Panc1 (cell line): ENCODE measurements around the gene PDE8B. TPM values are rescaled to one million over a fixed set of nuclear protein-coding genes. Genes with fewer than 3 reads are reported as not detected.

Experiments
- ATAC-seq: fragments of 200-7000 bp; cut with Tn5 transposase; 2 replicates; pipeline ENCODE4 v1.9.1; 2020; ENCODE audit warnings: mild to moderate bottlenecking, moderate library complexity
- BruUV-seq: library from RNA; stranded (reverse); fragments of 400-500 nt; replicated peaks from 2 replicates; lab custom pipeline; 2021; lab: Mats Ljungman, UMichigan
- CTCF ChIA-PET: fragments of 300-600 bp; sonication (Branson Sonifier 250); formaldehyde crosslinking; loops from one replicate; lab custom pipeline; 2022; ENCODE audit warnings: antibody characterized with exemption; lab: Charles Lee
- POLR2A ChIA-PET: fragments of 300-600 bp; sonication (Branson Sonifier 250); formaldehyde crosslinking; loops from one replicate; lab custom pipeline; 2022; ENCODE audit warnings: antibody characterized with exemption; lab: Charles Lee
- DNase-seq: peaks from one replicate; pipeline ENCODE4 v3.0.0-alpha.2; 2010; ENCODE audit warnings: low read depth, low spot score
- H3K27ac ChIP-seq: 2 replicates; pipeline ENCODE4 v1.5.1; 2011; ENCODE audit warnings: mild to moderate bottlenecking, low read length, inconsistent platforms
- H3K27me3 ChIP-seq: fragments of 200-500 bp; sonication (Bioruptor generic); 2 replicates; pipeline ENCODE4 v1.6.0; 2014; ENCODE audit warnings: low read length, inconsistent platforms; ENCODE audit not compliant: control insufficient read depth, insufficient read depth
- H3K36me3 ChIP-seq: fragments of 200-500 bp; sonication (Bioruptor generic); 2 replicates; pipeline ENCODE4 v1.5.1; 2014; ENCODE audit warnings: inconsistent platforms, mild to moderate bottlenecking, low read length, moderate library complexity; ENCODE audit not compliant: control insufficient read depth, insufficient read depth
- H3K4me1 ChIP-seq: 2 replicates; pipeline ENCODE4 v1.5.1; 2011; ENCODE audit warnings: inconsistent platforms, mild to moderate bottlenecking, low read length, moderate library complexity; ENCODE audit not compliant: control insufficient read depth, insufficient read depth
- H3K4me3 ChIP-seq, 2 experiments: 2 replicates each; pipeline ENCODE4 v1.5.1; 2011 to 2012; ENCODE audit warnings: low read depth in 2 of 2, low read length in 2 of 2, mild to moderate bottlenecking in 2 of 2, inconsistent platforms in 1 of 2, moderate library complexity in 1 of 2
- H3K9me3 ChIP-seq: fragments of 200-500 bp; sonication (Bioruptor generic); 2 replicates; pipeline ENCODE4 v1.5.1; 2014; ENCODE audit warnings: low read depth, mild to moderate bottlenecking, inconsistent platforms, low read length, moderate library complexity; ENCODE audit not compliant: control insufficient read depth, insufficient read depth
- POLR2AphosphoS5 ChIP-seq: IDR thresholded peaks from 2 replicates; pipeline ENCODE4 v1.6.1; 2012; ENCODE audit warnings: mild to moderate bottlenecking, low read depth, low read length, moderate library complexity
- SIN3A ChIP-seq: IDR thresholded peaks from 2 replicates; pipeline ENCODE4 v1.6.1; 2012; ENCODE audit warnings: low read depth, mild to moderate bottlenecking, low read length, moderate library complexity, borderline replicate concordance; ENCODE audit not compliant: insufficient read depth
- TCF7L2 ChIP-seq: IDR thresholded peaks from 2 replicates; pipeline ENCODE4 v1.6.1; 2011; ENCODE audit warnings: mild to moderate bottlenecking, low read depth, low read length, inconsistent platforms
- in situ Hi-C: cut with HindIII; loops from 2 replicates; pipeline ENCODE4 v1.10.0; 2016; ENCODE audit warnings: low sequenced_read_pairs, low pct_unique_long_range_greater_than_20kb
- intact Hi-C: fragments of 100-400 bp; cut with micrococcal nuclease; formaldehyde crosslinking; loops from one replicate; pipeline ENCODE4 v1.10.0; 2022; ENCODE audit not compliant: unreplicated experiment
- total RNA-seq: library from RNA; stranded (reverse); gene quantifications from one replicate; pipeline ENCODE4 v1.2.1, GENCODE V29; 2021; ENCODE audit not compliant: unreplicated experiment
- TF ChIP-seq, protein P1 (sequence below), 2 experiments: IDR thresholded peaks; 2 replicates each; pipeline ENCODE4 v1.6.1; 2011 to 2012; ENCODE audit warnings: low read depth in 2 of 2, control low read depth in 1 of 2, low read length in 1 of 2, mild to moderate bottlenecking in 1 of 2, moderate library complexity in 1 of 2; ENCODE audit not compliant: insufficient read depth in 1 of 2
- TF ChIP-seq, protein P2 (sequence below): fragments of 450-650 bp; IDR thresholded peaks from 2 replicates; pipeline ENCODE4 v1.5.1; 2017; ENCODE audit warnings: mild to moderate bottlenecking

PDE8B gene
- total RNA-seq, 1 experiment from 2014 or later: 0.62 TPM

DNA sequence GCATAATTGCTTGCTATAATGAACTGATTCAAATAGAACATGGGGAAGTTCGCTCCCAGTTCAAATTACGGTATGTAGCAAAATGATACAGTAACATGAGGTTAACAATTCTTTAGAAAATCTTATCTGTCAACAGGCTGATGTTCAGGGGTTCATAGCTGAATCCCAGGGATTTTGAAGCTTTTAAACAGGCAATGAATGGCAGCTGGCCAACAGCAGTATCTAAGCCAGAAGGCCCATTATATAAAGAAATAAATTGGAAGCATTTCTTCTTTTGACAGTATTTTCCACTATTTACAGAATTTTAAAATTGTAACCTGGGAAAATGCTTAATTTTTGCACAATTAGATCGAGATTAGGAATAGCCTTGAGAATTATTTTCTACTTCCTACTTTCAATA is 126.8 kb downstream of the PDE8B start:
- DNase-seq (no peak), ATAC-seq (no peak)
- H3K27ac ChIP-seq: no peak overlapping the region
- ChIA-PET CTCF (no interaction called here), POLR2A (interaction anchor here (0.6 kb wide), 1 partner anchor 1491 kb away, joined by 5 read pairs; no protein-coding TSS in a partner anchor)
- no peaks in the 10 kb centered on the region for H3K9me3 ChIP-seq
- no peaks in the 10 kb centered on the region for H3K4me1 ChIP-seq
- peaks cover 9% of the 10 kb centered on the region; the same call in 1 of the 2 replicates for H3K27me3 ChIP-seq
- intact Hi-C loops (no loop called here), in situ Hi-C loops (no loop called here)
- no peak overlapping the region for H3K4me3 ChIP-seq
- no TSS peak for BruUV-seq
- no peak for TF ChIP-seq TCF7L2
- no peaks in the 10 kb centered on the region for H3K36me3 ChIP-seq

DNA sequence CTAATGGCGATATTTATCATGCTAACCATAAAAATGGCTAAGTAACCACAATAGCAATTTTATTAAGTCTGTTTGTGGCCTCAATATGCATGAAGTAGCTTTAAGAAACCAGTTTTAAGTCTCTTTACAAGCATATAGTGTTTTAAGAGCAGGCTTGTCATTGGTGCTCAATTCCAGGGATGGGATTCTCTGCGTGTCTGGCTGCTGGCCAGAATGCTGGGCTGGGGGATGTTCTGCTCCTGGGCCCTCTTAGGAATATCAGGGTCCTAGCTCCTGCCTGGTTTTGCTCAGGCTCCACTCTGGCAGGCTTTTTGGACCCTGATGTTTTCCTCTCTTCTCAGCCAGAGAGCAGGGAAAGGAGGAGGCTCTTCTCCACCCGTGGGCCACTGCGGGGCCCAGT is 127.2 kb downstream of the PDE8B start:
- H3K36me3 ChIP-seq: no peaks in the 10 kb centered on the region
- no peaks in the 10 kb centered on the region for H3K9me3 ChIP-seq
- ChIA-PET POLR2A (interaction anchor here (0.6 kb wide), 1 partner anchor 1491 kb away, joined by 5 read pairs; no protein-coding TSS in a partner anchor), CTCF (no interaction called here)
- BruUV-seq: no TSS peak
- DNase-seq: no peak
- in situ Hi-C loops: no loop called here
- H3K27me3 ChIP-seq: peaks cover 12% of the 10 kb centered on the region; the same call in 1 of the 2 replicates
- TF ChIP-seq POLR2AphosphoS5 (no peak), SIN3A (no peak), TCF7L2 (no peak)
- TF ChIP-seq, protein P1, sequence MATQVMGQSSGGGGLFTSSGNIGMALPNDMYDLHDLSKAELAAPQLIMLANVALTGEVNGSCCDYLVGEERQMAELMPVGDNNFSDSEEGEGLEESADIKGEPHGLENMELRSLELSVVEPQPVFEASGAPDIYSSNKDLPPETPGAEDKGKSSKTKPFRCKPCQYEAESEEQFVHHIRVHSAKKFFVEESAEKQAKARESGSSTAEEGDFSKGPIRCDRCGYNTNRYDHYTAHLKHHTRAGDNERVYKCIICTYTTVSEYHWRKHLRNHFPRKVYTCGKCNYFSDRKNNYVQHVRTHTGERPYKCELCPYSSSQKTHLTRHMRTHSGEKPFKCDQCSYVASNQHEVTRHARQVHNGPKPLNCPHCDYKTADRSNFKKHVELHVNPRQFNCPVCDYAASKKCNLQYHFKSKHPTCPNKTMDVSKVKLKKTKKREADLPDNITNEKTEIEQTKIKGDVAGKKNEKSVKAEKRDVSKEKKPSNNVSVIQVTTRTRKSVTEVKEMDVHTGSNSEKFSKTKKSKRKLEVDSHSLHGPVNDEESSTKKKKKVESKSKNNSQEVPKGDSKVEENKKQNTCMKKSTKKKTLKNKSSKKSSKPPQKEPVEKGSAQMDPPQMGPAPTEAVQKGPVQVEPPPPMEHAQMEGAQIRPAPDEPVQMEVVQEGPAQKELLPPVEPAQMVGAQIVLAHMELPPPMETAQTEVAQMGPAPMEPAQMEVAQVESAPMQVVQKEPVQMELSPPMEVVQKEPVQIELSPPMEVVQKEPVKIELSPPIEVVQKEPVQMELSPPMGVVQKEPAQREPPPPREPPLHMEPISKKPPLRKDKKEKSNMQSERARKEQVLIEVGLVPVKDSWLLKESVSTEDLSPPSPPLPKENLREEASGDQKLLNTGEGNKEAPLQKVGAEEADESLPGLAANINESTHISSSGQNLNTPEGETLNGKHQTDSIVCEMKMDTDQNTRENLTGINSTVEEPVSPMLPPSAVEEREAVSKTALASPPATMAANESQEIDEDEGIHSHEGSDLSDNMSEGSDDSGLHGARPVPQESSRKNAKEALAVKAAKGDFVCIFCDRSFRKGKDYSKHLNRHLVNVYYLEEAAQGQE (IDR thresholded peaks at IDR 0.05; ENCODE audit: insufficient read depth in 1 of 2, low read depth in 2 of 2, low read length in 1 of 2): no peak
- TF ChIP-seq, protein P2, sequence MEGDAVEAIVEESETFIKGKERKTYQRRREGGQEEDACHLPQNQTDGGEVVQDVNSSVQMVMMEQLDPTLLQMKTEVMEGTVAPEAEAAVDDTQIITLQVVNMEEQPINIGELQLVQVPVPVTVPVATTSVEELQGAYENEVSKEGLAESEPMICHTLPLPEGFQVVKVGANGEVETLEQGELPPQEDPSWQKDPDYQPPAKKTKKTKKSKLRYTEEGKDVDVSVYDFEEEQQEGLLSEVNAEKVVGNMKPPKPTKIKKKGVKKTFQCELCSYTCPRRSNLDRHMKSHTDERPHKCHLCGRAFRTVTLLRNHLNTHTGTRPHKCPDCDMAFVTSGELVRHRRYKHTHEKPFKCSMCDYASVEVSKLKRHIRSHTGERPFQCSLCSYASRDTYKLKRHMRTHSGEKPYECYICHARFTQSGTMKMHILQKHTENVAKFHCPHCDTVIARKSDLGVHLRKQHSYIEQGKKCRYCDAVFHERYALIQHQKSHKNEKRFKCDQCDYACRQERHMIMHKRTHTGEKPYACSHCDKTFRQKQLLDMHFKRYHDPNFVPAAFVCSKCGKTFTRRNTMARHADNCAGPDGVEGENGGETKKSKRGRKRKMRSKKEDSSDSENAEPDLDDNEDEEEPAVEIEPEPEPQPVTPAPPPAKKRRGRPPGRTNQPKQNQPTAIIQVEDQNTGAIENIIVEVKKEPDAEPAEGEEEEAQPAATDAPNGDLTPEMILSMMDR: no peak
- no peak overlapping the region for H3K27ac ChIP-seq
- H3K4me3 ChIP-seq: no peak overlapping the region
- no peaks in the 10 kb centered on the region for H3K4me1 ChIP-seq
- intact Hi-C loops: no loop called here
- no peak for ATAC-seq

DNA sequence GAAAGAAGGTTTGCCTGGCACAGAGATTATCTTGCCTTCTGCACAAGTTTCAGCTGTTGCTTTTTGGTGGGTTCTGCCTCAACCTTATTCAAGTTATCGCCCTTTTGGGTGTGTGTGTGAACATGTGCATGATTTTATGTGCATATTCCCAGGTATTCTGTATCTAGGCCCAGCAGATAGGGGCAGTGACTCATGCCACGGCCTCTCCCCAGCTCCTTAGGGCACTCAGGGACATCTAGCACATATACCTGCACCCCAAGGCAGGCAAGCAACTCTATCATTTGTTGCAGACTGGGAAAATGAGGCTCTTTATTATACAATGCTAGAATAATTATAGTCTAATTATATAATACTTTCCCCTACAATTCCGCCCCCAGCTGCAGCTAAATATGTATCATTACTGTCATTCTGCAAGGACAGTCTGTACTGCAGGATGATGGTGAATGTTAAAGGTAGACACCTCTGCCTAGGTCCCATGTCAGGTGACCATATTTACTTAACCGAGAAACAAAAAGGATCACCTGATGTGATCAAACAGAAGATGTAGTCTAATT is 128.9 kb downstream of the PDE8B start:
- Histone ChIP-seq H3K4me3 (no peak overlapping the region), H3K4me1 (no peaks in the 10 kb centered on the region), H3K27ac (no peak overlapping the region), H3K9me3 (no peaks in the 10 kb centered on the region), H3K27me3 (peaks cover 14% of the 10 kb centered on the region; the same call in 1 of the 2 replicates), H3K36me3 (no peaks in the 10 kb centered on the region)
- POLR2A ChIA-PET: interaction anchor here (0.6 kb wide), 1 partner anchor 106 kb away, joined by 4 read pairs; no protein-coding TSS in a partner anchor
- intact Hi-C loops: no loop called here
- CTCF ChIA-PET: no interaction called here
- DNase-seq (no peak), ATAC-seq (no peak)
- TF ChIP-seq, protein P1 (IDR thresholded peaks at IDR 0.05; ENCODE audit: insufficient read depth in 1 of 2, low read depth in 2 of 2, low read length in 1 of 2): no peak
- TF ChIP-seq SIN3A (no peak), POLR2AphosphoS5 (no peak), TCF7L2 (no peak)
- TF ChIP-seq, protein P2: no peak
- in situ Hi-C loops: no loop called here
- no TSS peak for BruUV-seq
